ENCODE data around the gene CCDC197.
A peak's percentile ranks its signal among the peaks of the same experiment; 100 is the strongest.

CCDC197 gene

GRCh38 chr14:93994919-93995682 lies 2.0 kb upstream of the CCDC197 start:
- in situ Hi-C loops (cut with MboI; ENCODE audit: low pct_unique_long_range_greater_than_20kb, low sequenced_read_pairs): loop anchor here (10.0 kb wide), 1 partner anchor 60 kb away; no protein-coding TSS in a partner anchor
- no peak for DNase-seq

GRCh38 chr14:93996130-93996695 lies 888 bp upstream of the CCDC197 start:
- in situ Hi-C loops (cut with MboI; ENCODE audit: low pct_unique_long_range_greater_than_20kb, low sequenced_read_pairs): loop anchor here (10.0 kb wide), 1 partner anchor 61 kb away; no protein-coding TSS in a partner anchor
- no peak for DNase-seq

DNA sequence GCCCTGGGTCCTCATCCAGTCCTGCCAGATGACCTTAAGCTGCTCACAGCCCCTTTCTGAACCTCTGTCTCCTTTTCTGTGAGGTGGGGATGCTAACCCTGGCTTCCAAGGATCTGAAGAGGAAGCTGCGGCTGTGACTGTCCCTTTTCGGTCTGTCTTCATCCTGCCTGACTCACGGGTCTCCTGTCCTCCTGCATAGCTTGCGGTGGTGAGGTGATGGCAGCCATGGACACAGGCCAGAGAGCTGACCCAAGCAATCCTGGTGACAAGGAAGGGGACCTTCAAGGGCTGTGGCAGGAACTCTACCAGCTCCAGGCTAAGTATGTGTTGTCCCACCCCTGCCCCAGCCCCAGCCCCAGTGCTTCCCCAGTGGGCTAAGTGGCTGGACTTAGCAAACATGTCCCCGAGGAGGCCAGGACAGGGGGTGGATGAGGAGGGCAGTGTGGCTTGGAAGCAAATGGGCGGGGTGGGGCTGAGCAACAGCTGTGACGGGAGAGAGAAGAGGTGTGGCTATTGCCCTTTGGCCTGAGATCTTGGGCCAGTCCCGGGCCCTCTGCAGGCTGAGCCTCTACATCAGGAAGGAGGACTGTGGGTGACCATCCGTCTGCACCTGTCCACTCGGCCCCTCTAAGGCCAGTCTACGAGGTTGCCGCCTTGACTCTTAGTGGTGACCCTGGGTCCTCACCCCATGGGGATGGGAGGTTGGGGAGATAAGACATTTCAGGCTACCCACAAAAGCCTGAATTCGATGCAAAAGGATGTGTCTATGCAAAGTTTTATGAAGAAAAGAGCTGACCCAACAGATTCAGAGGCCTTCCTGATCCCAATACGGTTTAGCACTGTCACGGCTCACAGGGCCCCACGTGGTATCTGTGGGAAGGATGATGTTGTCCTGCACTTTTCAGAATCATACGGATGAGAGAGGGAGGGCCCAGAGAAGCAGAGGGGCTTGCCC lies 1.1 kb downstream of the CCDC197 start:
- DNase-seq: no peak
- in situ Hi-C loops (cut with MboI; ENCODE audit: low pct_unique_long_range_greater_than_20kb, low sequenced_read_pairs): loop anchor here (10.0 kb wide), 1 partner anchor 63 kb away; no protein-coding TSS in a partner anchor

- in situ Hi-C loops (cut with MboI; ENCODE audit: low pct_unique_long_range_greater_than_20kb, low sequenced_read_pairs): loop anchor here (10.0 kb wide), 1 partner anchor 64 kb away; no protein-coding TSS in a partner anchor
- DNase-seq: no peak
These were observed 1.8 kb downstream of the CCDC197 start for GRCh38 chr14:93998871-93999403.

DNA sequence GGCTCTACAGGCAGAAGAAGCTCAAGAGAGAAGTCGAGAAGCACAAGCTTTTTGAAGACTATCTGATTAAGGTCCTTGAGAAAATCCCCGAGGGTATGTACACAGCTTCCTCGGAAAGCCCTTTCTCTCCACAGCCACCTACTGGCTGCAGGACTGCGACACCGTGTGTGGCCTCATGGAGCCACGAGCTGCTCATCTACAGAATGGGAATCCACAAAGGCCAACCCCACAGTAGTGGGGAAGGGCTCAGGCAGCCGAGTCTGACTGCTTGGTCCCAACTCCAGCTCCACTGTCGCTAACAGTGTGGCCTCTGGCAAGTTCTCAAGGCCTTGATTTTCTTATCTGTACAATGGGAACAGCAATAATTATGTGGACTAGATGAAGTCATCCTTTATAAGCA lies 2.5 kb downstream of the CCDC197 start:
- DNase-seq: no peak
- in situ Hi-C loops (cut with MboI; ENCODE audit: low pct_unique_long_range_greater_than_20kb, low sequenced_read_pairs): loop anchor here (10.0 kb wide), 1 partner anchor 65 kb away; no protein-coding TSS in a partner anchor

DNA sequence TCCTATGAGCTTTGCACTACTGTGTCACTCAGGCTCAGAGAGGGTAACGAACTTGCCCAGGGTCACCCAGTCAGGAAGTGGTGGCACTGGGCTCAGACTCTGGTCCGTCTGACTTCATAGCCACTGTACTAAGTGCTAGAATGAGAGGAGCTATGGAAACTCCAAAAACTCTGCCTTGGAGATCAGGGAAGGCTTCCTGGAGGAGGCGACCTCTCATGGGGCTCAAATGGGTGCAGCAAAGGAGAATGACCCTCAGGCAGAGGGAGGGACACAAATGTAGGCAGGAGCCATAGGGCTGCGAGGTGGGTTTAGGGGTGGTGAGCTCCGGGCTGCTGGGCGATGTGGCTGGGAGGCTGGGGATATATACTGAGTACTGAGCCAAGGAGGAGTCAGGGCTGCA lies 3.2 kb downstream of the CCDC197 start:
- no peak for DNase-seq
- in situ Hi-C loops (cut with MboI; ENCODE audit: low pct_unique_long_range_greater_than_20kb, low sequenced_read_pairs): no loop called here

- DNase-seq: no peak
- in situ Hi-C loops (cut with MboI; ENCODE audit: low pct_unique_long_range_greater_than_20kb, low sequenced_read_pairs): no loop called here
These were observed 3.9 kb downstream of the CCDC197 start for GRCh38 chr14:94001016-94001415.

DNA sequence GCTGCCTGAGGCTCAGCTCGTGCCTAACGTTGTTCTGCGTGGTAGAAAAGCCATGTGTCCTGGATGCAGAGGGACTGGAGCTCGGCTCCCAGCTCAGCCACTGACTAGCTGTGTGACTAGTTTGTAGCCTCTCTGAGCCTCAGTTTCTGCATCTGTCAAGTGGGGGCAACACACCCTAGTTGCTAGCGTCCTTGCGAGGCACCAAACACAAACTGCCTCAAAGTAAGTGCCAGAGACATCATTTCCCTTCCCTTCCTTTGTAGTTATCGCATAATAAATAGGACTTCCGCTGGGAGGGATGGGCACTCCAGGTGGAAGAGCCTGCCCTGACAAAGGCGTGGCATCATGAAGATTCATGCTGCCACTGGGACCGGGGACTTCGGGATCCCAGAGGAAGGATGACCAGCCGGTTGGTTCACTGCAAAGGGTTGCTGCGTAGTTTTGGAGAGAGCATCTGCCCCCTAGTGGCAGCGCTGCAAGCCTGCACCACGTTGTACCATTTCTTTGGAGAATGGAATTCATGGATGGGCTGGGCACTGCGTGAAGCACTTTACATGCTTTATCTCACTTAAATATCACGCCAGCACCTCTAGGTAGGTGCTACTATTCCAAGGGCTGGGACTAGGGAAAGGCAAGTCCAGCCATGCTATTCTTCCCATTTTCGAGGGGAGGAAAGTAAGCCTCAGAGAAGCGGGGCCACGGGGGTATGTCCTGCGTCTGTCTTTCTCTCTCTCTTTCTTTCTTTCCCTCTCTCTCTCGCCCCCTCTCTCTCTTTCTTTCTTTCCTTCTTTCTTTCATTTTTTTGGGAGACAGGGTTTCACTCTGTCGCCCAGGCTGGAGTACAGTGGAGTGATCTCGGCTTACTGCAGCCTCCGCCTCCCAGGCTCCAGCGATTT lies 4.6 kb downstream of the CCDC197 start:
- DNase-seq: peak; percentile 60
- in situ Hi-C loops (cut with MboI; ENCODE audit: low pct_unique_long_range_greater_than_20kb, low sequenced_read_pairs): no loop called here

- in situ Hi-C loops (cut with MboI; ENCODE audit: low pct_unique_long_range_greater_than_20kb, low sequenced_read_pairs): no loop called here
- no peak for DNase-seq
These were observed 6.3 kb downstream of the CCDC197 start for GRCh38 chr14:94003397-94003796.

- no peak for DNase-seq
- in situ Hi-C loops (cut with MboI; ENCODE audit: low pct_unique_long_range_greater_than_20kb, low sequenced_read_pairs): no loop called here
These were observed 6.9 kb downstream of the CCDC197 start for GRCh38 chr14:94004015-94004414.

- DNase-seq: no peak
- in situ Hi-C loops (cut with MboI; ENCODE audit: low pct_unique_long_range_greater_than_20kb, low sequenced_read_pairs): no loop called here
These were observed 8.4 kb downstream of the CCDC197 start for GRCh38 chr14:94005324-94006073.

DNA sequence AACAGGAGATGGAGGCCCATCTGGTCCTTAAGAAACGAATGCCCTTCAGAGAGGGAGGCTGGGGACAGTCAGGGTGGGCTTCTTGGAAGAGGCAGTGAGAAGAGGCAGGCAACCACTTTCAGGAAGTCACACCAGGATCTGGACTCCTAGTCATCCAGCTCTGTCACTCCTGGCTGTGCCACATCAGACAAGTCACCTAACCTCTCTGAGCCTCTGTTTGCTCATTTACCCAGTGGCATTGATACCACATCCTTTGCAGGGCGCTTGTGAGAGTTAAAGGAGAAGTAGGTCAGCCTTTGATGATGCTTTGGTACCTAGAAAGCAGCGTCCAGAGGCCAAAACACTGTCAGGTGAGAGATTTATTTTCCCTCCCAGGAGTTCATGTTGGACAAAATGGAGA lies 11.1 kb downstream of the CCDC197 start:
- no peak for DNase-seq
- in situ Hi-C loops (cut with MboI; ENCODE audit: low pct_unique_long_range_greater_than_20kb, low sequenced_read_pairs): no loop called here

DNA sequence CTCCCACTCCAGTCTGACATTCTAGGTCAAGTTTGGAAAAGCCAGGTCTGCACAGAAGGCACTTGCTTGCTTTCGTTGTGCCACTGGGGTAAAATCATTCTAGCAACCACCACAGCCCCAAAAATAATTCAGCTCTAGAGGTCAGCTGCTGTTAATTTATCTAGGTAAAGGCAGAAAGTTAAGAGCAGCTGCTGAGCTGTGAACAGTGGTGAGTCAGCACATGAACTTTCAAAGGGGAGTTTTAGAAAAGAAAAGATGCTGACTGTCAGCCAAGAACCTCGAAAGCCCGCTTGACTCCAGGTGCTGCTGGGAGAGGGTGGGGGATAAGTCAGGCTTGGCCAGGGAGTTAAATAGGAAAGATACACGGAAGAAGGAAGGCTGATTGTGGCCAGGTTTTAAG lies 12.7 kb downstream of the CCDC197 start:
- no peak for DNase-seq
- in situ Hi-C loops (cut with MboI; ENCODE audit: low pct_unique_long_range_greater_than_20kb, low sequenced_read_pairs): no loop called here

DNA sequence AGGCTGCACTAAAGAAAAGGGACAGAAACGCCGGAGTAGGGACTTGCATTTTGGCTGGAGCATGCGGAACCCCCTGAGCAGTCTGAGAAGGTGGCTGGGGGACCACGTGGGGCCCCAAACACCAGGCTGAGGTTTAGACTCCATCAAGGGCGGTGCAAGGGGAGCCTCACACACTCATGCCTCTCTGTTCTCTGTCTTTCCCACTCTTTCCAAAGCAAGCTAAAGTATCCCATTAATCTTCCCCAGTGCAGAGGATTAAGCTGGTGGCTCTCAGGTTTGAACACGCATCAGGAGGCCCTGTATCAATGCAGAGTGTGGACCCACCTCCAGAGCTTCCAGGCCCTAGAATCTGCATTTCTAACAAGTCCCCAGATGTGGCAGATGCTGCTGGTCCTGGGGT lies 13.5 kb downstream of the CCDC197 start:
- in situ Hi-C loops (cut with MboI; ENCODE audit: low pct_unique_long_range_greater_than_20kb, low sequenced_read_pairs): no loop called here

DNA sequence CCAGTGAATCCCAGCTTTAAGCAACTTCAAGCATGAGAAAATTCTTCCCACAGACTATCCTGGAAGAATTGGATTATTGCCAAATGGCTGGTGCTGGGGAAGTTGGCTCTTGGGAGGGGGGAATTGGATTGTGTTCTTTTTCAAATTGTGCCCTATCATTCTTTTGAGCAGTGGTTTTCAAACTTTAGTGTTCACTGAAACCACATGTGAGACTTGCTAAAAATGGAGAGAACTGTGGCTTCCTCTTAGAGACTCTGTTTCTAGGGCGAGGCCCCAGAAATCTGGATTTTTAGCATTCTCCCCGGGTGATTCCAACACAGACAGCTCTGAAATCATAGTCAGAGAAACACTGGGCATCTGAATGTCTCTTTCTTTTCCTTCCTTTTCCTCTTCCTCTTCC lies 14.7 kb downstream of the CCDC197 start:
- DNase-seq: no peak
- in situ Hi-C loops (cut with MboI; ENCODE audit: low pct_unique_long_range_greater_than_20kb, low sequenced_read_pairs): no loop called here

More for the DNA sequence above, 13.5 kb downstream of the CCDC197 start:
- no peak for DNase-seq

GRCh38 chr14:94014382-94014781 lies 17.3 kb downstream of the CCDC197 start:
- no peak for DNase-seq
- in situ Hi-C loops (cut with MboI; ENCODE audit: low pct_unique_long_range_greater_than_20kb, low sequenced_read_pairs): no loop called here

DNA sequence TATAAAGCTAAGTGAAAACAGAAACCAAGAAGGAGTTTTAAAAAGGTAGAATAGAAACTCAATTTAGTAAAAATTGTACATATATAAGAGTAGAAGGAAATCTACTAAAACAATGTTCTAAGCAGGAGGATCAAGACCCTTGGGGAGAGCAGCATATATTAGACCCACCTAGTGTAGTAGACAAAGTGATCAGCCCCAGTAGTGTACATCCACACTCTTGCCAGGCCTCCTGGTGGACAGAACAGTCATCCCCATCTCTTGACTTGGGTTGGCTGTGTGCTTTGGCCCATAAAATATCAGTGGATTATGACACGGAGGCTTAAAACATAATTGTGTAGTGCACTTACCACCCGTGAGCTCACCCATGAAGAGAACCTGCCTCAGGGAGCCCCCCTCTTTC lies 18.1 kb downstream of the CCDC197 start:
- DNase-seq: no peak
- in situ Hi-C loops (cut with MboI; ENCODE audit: low pct_unique_long_range_greater_than_20kb, low sequenced_read_pairs): no loop called here
